HG02588 (cell line): ENCODE measurements around the gene AVPR1B.

Source experiments
- ATAC-seq: cut with Tn5 transposase; IDR thresholded peaks from one replicate; pipeline ENCODE4 v1.9.1; 2021; ENCODE audit warnings: mild to moderate bottlenecking, moderate library complexity; ENCODE audit not compliant: unreplicated experiment

AVPR1B gene, protein sequence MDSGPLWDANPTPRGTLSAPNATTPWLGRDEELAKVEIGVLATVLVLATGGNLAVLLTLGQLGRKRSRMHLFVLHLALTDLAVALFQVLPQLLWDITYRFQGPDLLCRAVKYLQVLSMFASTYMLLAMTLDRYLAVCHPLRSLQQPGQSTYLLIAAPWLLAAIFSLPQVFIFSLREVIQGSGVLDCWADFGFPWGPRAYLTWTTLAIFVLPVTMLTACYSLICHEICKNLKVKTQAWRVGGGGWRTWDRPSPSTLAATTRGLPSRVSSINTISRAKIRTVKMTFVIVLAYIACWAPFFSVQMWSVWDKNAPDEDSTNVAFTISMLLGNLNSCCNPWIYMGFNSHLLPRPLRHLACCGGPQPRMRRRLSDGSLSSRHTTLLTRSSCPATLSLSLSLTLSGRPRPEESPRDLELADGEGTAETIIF

DNA sequence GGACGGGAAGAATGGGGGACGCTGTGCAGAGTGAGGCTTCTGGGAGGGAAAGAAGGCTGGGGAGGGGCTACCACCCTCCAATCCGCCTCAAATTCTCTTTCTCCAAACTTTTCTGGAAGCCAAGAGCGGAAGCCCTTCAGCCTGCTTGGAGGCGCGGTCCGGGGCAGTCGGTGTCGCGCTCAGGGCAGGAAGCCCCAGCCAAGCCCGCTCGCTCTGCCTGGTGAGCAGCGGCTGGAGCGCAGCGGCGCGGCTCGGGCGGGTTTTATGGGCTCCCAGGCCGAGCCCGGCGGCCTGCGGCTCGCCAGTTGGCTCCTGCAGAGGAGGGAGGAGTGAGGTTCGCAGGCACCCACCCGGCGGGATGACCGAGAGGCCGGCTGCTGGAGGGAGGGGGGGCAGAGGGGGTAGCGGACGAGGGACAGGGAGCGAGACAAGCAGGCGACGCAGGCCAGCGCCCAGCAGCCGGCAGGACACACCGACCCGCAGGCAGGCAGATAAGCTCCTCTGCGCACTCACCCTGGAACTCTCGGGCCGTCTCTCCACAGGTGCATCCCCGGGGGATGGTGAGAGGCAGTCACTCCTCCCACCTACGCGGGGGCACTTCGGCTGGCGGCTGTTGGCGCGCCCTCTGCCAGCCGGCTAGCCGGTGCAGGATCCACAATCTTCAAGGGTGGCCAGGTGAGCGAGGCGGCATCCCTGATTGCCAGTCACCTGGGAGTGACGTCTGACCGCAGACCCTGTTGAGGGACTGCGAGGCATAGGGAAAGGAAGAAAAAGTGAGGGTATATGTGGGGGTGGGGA, at the start of gene AVPR1B:
AVPR1B (minus strand) TSS at position 238 of the 798 bp plus-strand sequence. CDS start 498 bp downstream, outside the sequence.
- ATAC-seq, result no peak

DNA sequence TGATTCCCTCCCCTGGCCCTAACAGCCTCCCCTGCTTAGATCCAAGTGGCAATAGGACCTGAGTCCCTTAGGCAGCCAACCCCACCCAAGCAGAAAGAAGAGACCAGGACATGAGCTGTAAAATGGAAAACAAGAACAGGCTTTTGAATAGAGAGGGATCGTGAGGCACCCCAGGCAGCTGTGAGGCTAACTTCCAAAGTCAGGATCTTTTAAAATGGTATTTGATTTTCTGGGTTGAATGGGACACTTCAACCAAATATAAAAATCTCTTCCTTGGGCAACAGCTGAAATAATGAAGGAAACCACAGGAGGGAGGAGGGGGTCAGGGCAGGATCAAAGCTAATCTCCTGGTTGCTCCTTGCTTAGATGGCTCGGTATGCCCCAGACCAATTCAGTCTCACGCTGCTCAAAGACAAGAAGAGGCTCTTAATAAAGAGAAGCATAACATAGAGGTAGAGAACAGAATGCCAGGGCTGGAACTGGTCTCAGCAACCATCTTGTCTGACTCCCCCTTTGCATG, 28.6 kb upstream of the AVPR1B start:
- ATAC-seq, result no peak

DNA sequence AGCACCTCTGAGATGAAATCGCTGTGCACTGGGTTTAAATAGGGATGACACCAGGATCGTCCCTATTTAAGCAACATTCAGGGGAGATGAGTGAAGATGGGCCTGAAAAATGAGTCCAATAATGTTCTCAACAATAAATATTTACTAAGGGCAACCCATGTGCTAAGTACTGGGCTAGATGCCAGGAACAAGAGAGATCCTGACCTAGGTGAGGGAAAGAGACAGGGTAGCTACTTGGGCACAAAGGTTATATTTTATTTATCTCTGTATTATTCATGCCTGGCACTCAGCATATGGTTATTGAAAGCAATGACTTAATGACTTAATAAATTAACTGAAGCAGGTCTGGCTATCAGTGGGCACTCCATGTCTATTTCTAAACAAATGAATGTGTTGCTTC, 27.4 kb upstream of the AVPR1B start:
- no peak for ATAC-seq

DNA sequence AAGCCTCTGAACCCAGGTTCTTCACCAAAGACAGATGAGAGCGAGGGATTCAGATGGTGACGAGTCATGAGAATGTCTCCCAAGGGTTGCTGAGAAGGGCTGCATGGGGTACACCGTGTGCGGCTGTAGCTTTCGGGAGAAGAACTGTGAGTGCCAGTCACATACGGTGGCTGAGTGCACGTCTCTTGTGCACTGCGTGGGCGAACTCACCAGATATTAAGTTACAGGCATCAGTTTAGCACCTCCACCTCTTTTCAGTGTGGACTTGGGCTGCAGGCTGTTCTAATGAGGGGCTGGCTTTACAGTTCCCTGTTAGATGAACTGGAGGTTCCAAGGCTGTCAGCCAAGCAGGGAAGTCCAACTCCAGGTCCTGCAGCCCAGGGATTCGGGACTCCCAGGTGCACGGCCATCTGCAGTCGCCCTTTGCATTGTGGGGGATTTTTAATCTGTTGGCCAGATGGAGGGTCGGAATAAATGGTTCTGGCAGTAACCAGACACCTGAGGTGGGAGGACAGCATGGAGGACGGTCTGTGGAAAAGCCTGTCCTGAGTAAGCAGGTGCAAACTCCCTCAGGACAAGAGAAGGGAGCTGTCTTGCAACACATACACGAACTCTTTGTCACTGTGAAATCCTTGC, 26.5 kb upstream of the AVPR1B start:
- ATAC-seq, result no peak

DNA sequence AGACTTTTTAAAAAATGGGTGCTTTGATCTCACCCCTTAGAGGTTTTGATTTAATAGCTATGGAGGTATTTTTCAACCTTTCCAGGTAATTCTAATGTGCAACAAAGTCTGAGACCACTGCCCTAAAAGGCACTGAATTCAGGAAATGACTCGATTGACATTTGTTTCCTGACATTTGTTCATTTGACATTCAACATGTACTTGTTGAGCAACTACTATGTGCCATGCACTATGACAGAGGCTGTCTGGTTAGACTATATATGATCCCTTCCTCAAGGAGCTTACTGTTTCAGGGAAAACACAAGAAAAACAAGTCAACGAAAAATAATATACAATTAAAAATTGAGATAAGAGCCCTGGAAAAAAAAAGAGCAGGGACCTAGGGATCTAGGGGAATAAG, 25.6 kb upstream of the AVPR1B start:
- no peak for ATAC-seq

DNA sequence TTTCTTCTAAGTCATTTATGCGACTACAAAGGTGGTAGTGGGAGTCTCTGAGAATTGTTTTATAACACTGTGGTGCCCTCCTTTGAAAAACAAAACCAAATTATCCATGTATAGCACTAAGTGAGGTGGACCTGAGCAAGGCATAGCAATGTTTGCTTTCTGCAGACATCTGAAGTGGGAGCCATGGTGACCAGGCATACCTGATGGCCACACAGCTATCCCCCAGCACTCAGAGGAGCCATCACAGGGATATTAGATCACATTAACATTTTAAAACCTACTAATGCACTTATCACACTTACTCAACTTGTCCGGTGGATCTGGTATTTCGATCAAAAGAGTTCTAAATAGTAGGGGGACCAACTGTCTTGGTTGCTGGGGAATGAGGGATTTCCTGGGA, 24.8 kb upstream of the AVPR1B start:
- ATAC-seq, result no peak

DNA sequence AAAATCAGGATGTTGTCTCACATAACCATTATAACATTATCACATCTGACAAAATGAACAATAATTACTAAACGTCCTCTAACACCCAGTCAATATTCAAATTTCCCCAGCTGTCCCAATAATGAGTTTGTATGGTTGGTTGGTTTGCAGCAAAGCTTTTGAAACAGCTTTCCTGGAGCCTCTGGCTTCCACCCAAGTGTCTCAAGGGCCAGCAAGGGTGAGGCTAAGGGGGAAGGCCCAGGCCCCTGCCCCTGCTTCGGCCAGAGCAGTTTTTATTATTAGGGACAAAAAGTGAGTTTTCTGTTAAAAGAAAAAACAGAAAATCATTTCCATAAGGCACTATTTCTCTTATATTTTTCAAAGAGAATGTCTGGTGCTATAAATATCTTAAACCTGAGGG, 19.1 kb upstream of the AVPR1B start:
- ATAC-seq, result no peak

DNA sequence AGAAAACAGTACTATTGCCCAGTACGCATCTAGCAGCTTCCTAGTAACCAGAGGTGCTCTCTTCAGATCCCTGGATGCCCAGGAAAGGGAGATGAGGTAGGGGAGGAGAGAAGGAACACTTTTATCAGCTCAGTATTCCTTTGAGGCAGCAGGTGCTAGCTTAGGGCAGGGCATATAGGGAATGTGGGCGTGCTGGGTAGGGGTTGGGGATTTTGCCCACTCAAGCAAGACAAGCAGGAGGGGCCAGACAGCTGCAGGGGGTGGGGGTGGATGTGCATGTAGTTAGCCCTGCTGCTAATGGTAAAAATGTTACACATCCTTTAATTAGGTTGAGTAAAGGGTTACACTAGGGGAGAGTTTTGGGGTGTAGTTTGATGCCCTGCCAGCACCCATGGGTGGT, 18.1 kb upstream of the AVPR1B start:
- no peak for ATAC-seq

DNA sequence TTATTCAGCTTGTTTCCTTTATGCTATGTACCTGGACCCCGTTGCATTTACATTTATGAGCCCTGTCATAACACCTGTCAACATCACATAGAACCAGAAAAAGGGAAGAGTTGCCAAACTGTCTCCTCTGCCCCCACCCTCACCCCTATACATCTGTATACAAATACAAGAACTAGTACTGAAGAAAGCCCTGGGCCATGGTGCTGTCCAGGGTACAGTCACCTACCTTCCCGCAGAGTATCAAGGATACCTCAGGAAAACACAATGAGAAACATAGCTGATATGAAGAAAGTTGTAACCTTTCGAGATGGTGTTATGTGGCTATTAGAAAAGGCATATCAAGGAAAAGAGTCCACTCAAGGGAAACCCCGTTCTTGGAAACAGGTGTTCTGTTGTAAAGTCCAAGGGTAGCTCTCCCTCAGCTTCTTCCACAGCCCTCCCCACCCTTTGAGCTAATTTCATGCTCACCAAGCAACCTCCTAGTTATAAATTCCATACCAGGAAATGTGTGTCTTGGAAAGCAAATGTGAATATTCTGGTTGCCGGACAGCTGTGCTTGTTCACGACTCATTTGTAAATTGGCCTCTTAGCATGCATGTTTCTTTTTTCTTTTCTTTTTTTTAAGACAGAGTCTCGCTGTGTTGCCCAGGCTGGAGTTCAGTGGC, 16.7 kb upstream of the AVPR1B start:
- ATAC-seq, result no peak

DNA sequence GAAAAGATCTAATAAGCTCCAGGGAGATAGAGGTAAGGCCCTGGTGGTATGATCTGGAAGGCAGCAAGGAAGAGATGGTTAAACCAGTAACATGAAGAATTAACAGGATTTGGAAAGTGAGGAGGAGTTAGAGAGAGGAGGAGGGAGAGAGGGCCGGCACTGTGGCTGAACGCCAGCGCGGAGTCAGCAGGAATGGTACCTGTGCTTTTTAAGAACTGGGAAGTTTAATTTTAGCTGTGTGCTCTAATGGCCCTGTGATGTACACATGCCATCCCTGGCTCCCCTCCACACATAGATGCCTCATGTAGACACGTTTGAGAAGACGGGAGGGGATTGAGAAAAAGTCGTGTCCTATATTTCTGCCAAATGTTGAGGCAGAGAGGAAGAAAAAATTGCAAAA, 13.8 kb upstream of the AVPR1B start:
- no peak for ATAC-seq

DNA sequence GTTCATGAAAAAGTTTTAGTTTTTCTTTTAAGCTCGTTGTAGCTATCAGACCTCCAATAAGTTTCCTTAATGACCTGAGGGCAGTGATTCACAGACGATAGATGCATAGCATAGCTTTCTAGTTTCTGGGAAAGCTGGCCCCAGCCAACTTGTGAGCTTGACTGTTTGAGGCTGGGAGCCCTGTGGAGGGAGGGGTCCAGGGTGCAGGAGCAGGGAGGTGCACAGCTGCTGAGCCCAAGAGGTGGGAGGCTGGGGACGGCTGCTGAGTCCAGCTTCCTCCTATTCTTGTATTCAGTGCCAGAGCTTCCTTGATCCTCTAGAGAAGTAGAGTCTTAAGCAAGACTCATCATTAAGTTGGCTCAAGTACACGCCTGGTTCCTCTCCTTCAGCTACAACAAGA, 11.0 kb upstream of the AVPR1B start:
- no peak for ATAC-seq

DNA sequence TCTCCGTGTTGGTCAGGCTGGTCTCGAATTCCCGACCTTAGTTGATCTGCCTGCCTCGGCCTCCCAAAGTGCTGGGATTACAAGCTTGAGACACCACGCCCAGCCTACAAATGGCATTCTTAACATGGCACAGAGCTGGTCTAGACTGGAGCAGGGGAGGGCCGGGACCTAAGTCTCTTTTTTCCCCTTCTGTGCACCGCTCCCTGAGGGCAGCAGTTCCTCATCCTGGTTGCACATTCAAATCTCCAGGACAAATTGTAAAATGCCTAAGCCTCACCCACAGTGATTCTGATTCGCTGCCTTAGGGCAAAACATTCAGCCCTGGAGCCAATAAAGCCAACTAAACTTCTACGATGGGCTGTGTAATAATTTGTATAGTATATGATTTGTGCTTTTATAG, 10.1 kb upstream of the AVPR1B start:
- no peak for ATAC-seq

DNA sequence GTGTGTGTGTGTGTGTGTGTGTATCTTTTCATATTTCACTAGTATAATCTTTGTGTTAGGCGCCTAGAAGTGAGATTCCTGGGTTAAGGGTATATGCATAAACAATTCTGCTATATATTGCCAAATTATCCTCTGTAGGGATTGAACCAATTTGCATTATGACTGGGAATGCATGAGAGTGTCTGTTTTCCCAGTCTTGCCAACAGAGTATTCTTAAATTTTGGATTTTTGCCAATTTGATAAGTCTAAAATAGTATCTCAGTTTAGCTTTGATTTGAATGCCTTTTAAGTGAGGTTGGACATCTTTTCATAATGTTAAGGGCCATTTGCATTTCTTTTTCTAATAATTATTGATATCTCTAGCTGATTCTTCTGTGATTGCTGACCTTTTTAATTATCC, 8.2 kb upstream of the AVPR1B start:
- no peak for ATAC-seq

DNA sequence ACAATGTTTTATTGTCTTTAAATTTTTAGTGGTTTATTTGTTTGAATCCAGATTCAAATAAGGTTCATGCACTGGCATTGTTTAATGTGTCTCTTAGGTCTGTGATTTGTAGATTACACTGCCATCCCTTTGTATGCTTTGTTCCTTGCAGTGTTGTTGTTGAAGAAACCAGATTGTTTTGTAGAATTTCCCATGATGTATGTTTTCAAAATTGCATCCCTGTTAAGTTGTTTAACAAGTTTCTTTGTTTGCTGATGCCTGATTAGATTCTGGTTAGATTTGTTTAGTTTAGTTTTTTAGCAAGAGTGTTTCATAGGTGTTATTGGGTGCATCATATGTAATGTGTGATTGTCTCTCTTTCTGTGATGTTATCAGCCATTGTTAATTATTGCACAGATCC, 5.5 kb upstream of the AVPR1B start:
- no peak for ATAC-seq

DNA sequence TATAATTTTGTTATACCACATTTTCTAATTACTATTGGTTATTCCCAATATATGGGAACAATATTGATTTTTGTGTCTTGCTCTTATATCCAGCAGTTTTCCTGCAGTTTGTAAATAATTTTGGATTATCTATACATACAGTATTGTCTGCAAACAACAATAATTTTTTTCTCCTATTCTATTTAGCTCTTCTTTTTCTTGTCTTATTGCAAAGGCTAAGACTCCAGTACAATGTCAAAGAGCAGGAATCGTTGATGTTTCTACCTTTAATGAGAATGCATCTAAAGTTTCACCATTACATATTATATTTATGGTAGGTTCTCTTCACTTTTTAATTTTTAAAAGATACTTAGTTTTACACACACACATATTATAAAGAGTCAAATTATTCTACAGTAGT, 4.1 kb upstream of the AVPR1B start:
- ATAC-seq, result no peak

DNA sequence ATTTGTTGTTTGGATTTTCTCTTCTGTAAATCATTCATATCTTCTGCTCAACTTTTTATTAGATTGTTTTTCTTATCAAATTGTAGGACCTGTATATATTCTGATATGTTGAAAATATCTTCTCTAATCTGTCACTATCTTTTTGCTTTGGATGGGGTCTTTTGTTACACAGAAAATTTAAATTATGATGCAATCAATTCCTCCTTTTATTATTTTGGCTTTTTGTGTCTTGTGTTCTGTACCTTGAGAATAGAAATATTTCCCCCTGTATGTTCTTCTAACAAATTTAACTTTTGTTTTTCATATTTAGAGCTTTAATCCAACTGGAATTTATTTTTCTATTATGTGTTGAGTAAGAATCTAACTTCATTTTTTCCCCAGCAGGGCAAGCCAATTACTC, 3.2 kb upstream of the AVPR1B start:
- ATAC-seq, result no peak

DNA sequence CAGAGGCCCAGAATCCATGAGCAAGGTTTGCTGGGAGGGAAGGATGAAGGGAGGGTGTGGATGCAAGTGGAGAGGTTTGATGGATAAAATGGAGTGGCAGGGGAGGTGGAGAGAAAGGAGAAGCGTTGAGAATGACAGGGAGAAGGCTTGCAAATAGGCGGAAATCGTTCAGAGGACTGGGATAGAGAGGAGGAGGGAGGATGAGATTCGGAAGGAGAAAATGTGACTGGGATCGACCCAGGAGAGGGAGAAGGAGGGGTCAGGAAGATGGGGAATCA, 376 bp downstream of the AVPR1B start:
- ATAC-seq, result no peak

DNA sequence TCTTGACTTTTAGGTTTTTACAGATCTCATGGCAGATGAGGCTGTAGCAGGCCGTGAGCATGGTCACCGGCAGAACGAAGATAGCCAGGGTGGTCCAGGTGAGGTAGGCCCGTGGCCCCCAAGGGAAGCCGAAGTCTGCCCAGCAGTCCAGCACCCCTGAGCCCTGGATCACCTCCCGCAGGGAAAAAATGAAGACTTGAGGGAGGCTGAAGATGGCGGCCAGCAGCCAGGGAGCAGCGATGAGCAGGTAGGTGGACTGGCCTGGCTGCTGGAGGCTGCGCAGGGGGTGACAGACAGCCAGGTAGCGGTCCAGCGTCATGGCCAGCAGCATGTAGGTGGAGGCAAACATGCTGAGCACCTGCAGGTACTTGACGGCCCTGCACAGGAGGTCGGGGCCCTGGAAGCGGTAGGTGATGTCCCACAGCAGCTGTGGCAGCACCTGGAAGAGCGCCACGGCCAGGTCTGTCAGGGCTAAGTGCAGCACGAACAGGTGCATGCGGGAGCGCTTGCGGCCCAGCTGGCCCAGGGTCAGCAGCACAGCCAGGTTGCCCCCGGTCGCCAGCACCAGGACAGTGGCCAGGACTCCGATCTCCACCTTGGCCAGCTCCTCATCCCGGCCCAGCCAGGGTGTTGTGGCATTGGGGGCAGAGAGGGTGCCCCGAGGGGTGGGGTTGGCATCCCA, 856 bp downstream of the AVPR1B start:
- no peak for ATAC-seq

DNA sequence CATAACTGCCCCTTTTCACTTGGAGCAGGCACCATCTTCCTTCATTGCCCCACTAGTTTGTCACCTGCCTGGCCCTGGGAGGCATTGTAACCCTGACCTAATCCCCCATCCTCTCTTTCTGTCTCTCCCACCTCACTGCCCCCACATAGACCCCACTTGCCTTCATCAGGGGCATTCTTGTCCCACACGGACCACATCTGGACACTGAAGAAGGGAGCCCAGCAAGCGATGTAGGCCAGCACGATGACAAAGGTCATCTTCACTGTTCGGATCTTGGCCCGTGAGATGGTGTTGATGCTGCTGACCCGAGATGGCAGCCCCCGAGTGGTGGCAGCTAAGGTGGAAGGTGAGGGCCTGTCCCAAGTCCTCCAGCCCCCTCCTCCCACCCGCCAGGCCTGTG, 1.4 kb downstream of the AVPR1B start:
- no peak for ATAC-seq

DNA sequence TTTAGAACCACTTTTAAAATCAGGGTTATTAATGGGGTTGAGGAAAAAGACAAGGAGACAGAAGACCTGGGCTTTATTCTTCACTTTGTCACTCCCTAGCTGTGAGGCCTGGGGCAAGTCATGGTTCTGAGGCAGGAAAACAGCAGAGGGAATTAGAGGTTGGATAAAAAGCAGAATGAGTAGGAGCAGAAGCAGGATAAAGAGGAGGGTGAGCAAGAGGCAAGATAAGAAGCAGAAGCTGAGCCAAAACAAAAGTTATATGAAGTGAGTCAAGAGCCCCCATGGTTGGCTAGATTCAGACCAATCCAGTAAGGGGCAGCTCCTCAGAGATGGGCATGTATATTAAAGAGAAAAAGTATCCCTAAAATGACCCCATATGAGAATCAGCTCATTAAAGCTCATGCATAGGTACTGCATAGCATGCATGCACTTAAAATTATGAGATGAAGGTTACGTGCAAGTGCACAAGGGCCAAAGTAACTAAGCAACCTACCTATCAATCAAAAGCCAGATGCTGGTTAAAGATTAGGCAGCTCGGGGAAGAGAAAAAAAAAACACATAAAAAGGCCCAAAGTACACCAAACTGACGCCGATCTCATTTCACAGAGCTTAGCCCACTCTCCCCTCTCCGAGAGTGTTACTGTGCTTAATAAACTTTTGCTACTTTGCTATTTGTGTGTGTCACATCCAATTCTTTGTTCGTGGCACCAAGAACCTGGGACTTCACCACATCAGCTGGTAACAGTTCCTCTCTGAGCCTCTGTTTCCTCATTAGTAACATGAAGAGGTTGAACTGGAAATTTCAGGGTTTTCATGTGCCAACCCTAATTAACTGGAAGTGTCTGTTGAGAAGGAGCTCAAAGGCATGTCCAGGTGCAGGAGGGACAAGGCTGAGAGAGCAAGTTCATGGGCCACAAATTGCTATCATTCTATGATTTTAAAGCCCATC, 2.2 kb downstream of the AVPR1B start:
- ATAC-seq, result no peak
